Activated T-cell treated with anti-CD3 and anti-CD28 coated beads, Interleukin-2, amount 50 U/mL, for 72 hours (primary cell): Measurements from ENCODE around the gene AIF1. TPM values are rescaled to one million over a fixed set of nuclear protein-coding genes. Genes with fewer than 3 reads are reported as not detected.
"Not testable (repeated sequence)": the region's sequence is repeated elsewhere in the genome, so short reads cannot be mapped to it uniquely, and the experiment has no call there.

Source experiments
- ATAC-seq, 2 donors: fragments of 150-1000 bp; cut with Tn5 transposase; replicated peaks in 1 of 2; 2 replicates each; pipeline ENCODE4 v1.10.0; 2021; ENCODE audit warnings: moderate library complexity in 2 of 2, mild to moderate bottlenecking in 1 of 2
- DNase-seq, 2 donors: peaks; one replicate each; pipeline ENCODE4 v3.0.0; 2021 to 2022; ENCODE audit warnings: mixed read lengths in 1 of 2
- H3K27ac Mint-ChIP-seq: one replicate; pipeline ENCODE4 v1.8.0; 2022; ENCODE audit warnings: mild to moderate bottlenecking, moderate library complexity, mixed read lengths
- H3K27me3 Mint-ChIP-seq: one replicate; pipeline ENCODE4 v1.8.0; 2022; ENCODE audit warnings: low read depth, mixed read lengths
- H3K36me3 Mint-ChIP-seq, 2 donors: one replicate each; pipeline ENCODE4 v1.8.0; 2022; ENCODE audit warnings: mixed read lengths in 2 of 2, mild to moderate bottlenecking in 1 of 2; ENCODE audit not compliant: insufficient read depth in 2 of 2
- H3K4me1 Mint-ChIP-seq: one replicate; pipeline ENCODE4 v1.8.0; 2022; ENCODE audit warnings: low read depth, mixed read lengths
- H3K4me3 Mint-ChIP-seq, 2 donors: one replicate each; pipeline ENCODE4 v1.8.0; 2022; ENCODE audit warnings: mild to moderate bottlenecking in 2 of 2, mixed read lengths in 2 of 2, moderate library complexity in 2 of 2
- H3K9me3 Mint-ChIP-seq, 2 donors: one replicate each; pipeline ENCODE4 v1.8.0; 2022; ENCODE audit warnings: mixed read lengths in 2 of 2
- total RNA-seq, 2 donors: library from RNA; stranded (reverse); gene quantifications; one replicate each; pipeline ENCODE4 v1.2.3, GENCODE V29; 2022

Gene AIF1
- total RNA-seq, 2 donors from 2014 or later, result 68.7 to 98.1 TPM

GRCh38 chr6:31586599-31587281 is 28.3 kb upstream of the AIF1 start:
- Mint-ChIP-seq H3K4me3 (peak overlapping the region; percentile 80 to 83), H3K36me3 (peaks cover 2 to 5% of the 10 kb centered on the region in 2 donors), H3K9me3 (no peaks in the 10 kb centered on the region), H3K27me3 (no peaks in the 10 kb centered on the region), H3K27ac (peak overlapping the region; percentile 95), H3K4me1 (peaks cover 74% of the 10 kb centered on the region)
- peak in 1 of 2 donors; percentile 31 for DNase-seq
- peak; percentile 30 to 34 for ATAC-seq

GRCh38 chr6:31587791-31588777 is 26.9 kb upstream of the AIF1 start:
- ATAC-seq (peak; percentile 9 to 10), DNase-seq (no peak)
- H3K36me3 Mint-ChIP-seq, result no peaks in the 10 kb centered on the region
- no peaks in the 10 kb centered on the region for H3K27me3 Mint-ChIP-seq
- peak overlapping the region; percentile 75 for H3K27ac Mint-ChIP-seq
- H3K4me3 Mint-ChIP-seq, result peak overlapping the region; percentile 78 to 83
- H3K9me3 Mint-ChIP-seq, result no peaks in the 10 kb centered on the region
- peaks cover 73% of the 10 kb centered on the region for H3K4me1 Mint-ChIP-seq

- no peaks in the 10 kb centered on the region for H3K36me3 Mint-ChIP-seq
These were observed 26.0 kb upstream of the AIF1 start for GRCh38 chr6:31588871-31589650.

GRCh38 chr6:31590691-31591090 is 24.3 kb upstream of the AIF1 start:
- H3K9me3 Mint-ChIP-seq, H3K36me3 Mint-ChIP-seq, ATAC-seq, H3K27ac Mint-ChIP-seq, H3K4me3 Mint-ChIP-seq, DNase-seq, H3K27me3 Mint-ChIP-seq: not testable (repeated sequence)
- H3K4me1 Mint-ChIP-seq, result peaks cover 63% of the 10 kb centered on the region

More at GRCh38 chr6:31588871-31589650, 26.0 kb upstream of the AIF1 start:
- DNase-seq, result no peak
- Mint-ChIP-seq H3K9me3 (no peaks in the 10 kb centered on the region), H3K27ac (peak overlapping the region; percentile 4), H3K4me3 (no peak overlapping the region), H3K27me3 (no peaks in the 10 kb centered on the region), H3K4me1 (peaks cover 74% of the 10 kb centered on the region)
- no peak for ATAC-seq

GRCh38 chr6:31592396-31592771 is 22.6 kb upstream of the AIF1 start:
- Mint-ChIP-seq H3K4me3 (peak overlapping the region; percentile 36 to 67), H3K27ac (peak overlapping the region; percentile 3), H3K36me3 (peaks cover 0 to 4% of the 10 kb centered on the region in 2 donors), H3K9me3 (no peaks in the 10 kb centered on the region), H3K4me1 (peaks cover 57% of the 10 kb centered on the region), H3K27me3 (no peaks in the 10 kb centered on the region)
- no peak for DNase-seq
- peak in 1 of 2 donors; percentile 15 for ATAC-seq

- peak; percentile 41 to 55 for DNase-seq
- Mint-ChIP-seq H3K9me3 (no peaks in the 10 kb centered on the region), H3K27me3 (no peaks in the 10 kb centered on the region), H3K36me3 (peaks cover 0 to 4% of the 10 kb centered on the region in 2 donors), H3K27ac (no peak overlapping the region), H3K4me3 (no peak overlapping the region), H3K4me1 (peaks cover 47% of the 10 kb centered on the region)
- ATAC-seq, result peak; percentile 62
These were observed 18.0 kb upstream of the AIF1 start for GRCh38 chr6:31597006-31597405.

- H3K27me3 Mint-ChIP-seq, result no peaks in the 10 kb centered on the region
- no peak for DNase-seq
- H3K27ac Mint-ChIP-seq, result no peak overlapping the region
- no peak overlapping the region for H3K4me3 Mint-ChIP-seq
- H3K9me3 Mint-ChIP-seq, result no peaks in the 10 kb centered on the region
- ATAC-seq, result no peak
- H3K36me3 Mint-ChIP-seq, result no peaks in the 10 kb centered on the region
- no peaks in the 10 kb centered on the region for H3K4me1 Mint-ChIP-seq
These were observed 7.7 kb upstream of the AIF1 start for GRCh38 chr6:31607317-31607716.

- no peaks in the 10 kb centered on the region for H3K27me3 Mint-ChIP-seq
- H3K4me3 Mint-ChIP-seq, result no peak overlapping the region
- H3K36me3 Mint-ChIP-seq, result no peaks in the 10 kb centered on the region
- DNase-seq, result no peak
- ATAC-seq, result no peak
- no peak overlapping the region for H3K27ac Mint-ChIP-seq
- H3K4me1 Mint-ChIP-seq, result peaks cover 2% of the 10 kb centered on the region
- H3K9me3 Mint-ChIP-seq, result no peaks in the 10 kb centered on the region
These were observed 5.3 kb upstream of the AIF1 start for GRCh38 chr6:31609519-31610406.

GRCh38 chr6:31610968-31611367 is 4.1 kb upstream of the AIF1 start:
- H3K9me3 Mint-ChIP-seq, result no peaks in the 10 kb centered on the region
- no peak for DNase-seq

GRCh38 chr6:31614075-31614619 is 887 bp upstream of the AIF1 start:
- Mint-ChIP-seq H3K27me3 (no peaks in the 10 kb centered on the region), H3K4me1 (peaks cover 44% of the 10 kb centered on the region), H3K27ac (no peak overlapping the region), H3K9me3 (no peaks in the 10 kb centered on the region), H3K36me3 (no peaks in the 10 kb centered on the region), H3K4me3 (no peak overlapping the region)
- DNase-seq, result no peak
- no peak for ATAC-seq

More at GRCh38 chr6:31610968-31611367, 4.1 kb upstream of the AIF1 start:
- no peaks in the 10 kb centered on the region for H3K36me3 Mint-ChIP-seq
- peaks cover 14% of the 10 kb centered on the region for H3K4me1 Mint-ChIP-seq
- H3K4me3 Mint-ChIP-seq, result no peak overlapping the region
- H3K27ac Mint-ChIP-seq, result no peak overlapping the region
- no peak for ATAC-seq
- H3K27me3 Mint-ChIP-seq, result no peaks in the 10 kb centered on the region

GRCh38 chr6:31615748-31616147 is 714 bp downstream of the AIF1 start:
- Mint-ChIP-seq H3K36me3 (no peaks in the 10 kb centered on the region), H3K27me3 (no peaks in the 10 kb centered on the region), H3K27ac (peak overlapping the region; percentile 66), H3K9me3 (no peaks in the 10 kb centered on the region), H3K4me3 (peak overlapping the region; percentile 75 to 88), H3K4me1 (peaks cover 44% of the 10 kb centered on the region)
- ATAC-seq (no peak), DNase-seq (peak; percentile 49 to 52)

GRCh38 chr6:31617010-31617409 is 2.0 kb downstream of the AIF1 start:
- Mint-ChIP-seq H3K27ac (peak overlapping the region; percentile 66), H3K4me3 (peak overlapping the region; percentile 75 to 88), H3K36me3 (peaks cover 7 to 10% of the 10 kb centered on the region in 2 donors), H3K27me3 (no peaks in the 10 kb centered on the region), H3K4me1 (peaks cover 50% of the 10 kb centered on the region), H3K9me3 (no peaks in the 10 kb centered on the region)
- DNase-seq (no peak), ATAC-seq (no peak)
